Measurements from ENCODE around the gene ENTHD1.

Gene ENTHD1

DNA sequence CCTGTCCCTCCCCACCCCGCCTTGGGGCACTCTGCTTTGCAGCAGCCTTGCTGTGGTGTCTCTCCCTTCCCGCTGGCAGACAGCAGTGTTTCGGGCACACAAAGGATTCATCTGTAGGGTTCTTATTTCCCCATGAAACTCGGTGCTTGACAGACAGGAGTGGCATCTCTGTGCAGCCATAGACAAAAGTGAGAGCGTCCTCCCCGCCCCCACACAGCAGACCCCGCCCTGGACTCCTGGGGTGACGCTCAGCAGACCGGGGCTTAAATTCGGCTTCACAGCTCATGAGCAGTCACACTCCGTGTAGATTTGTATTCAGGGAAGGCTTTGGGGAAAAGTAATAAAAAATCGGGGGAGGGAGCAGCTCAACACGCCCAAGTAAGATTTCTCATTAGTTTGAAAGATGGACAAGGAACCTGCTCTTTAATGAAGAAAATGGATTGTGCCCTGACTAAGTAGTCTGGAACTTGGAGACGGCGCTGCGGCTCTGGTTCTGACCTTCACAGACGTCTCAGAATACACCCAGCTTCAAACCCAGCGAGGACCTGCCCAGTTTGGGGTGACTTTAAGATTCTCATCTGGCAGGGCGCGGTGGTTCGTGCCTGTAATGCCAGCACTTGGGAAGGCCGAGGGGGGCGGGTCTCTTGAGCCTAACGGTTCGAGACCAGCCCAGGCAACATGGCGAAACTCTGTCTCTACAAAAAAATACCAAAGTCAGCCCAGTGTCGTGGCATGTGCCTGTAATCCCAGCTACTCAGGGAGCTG is 187.0 kb downstream of the ENTHD1 start:
- H3K4me1 ChIP-seq (ENCODE audit: control insufficient read depth in 1 of 2, insufficient read depth in 2 of 2, low read length in 2 of 2): peaks cover 0 to 12% of the 10 kb centered on the region in 2 donors
- H3K9me3 ChIP-seq (ENCODE audit: control insufficient read depth in 1 of 2, low read length in 2 of 2): no peaks in the 10 kb centered on the region
- H3K27ac ChIP-seq (ENCODE audit: low read length): no peak overlapping the region
- H3K27me3 ChIP-seq (ENCODE audit: low read depth, low read length): peaks cover 2% of the 10 kb centered on the region
- H3K4me3 ChIP-seq (ENCODE audit: low read depth in 1 of 2, low read length in 2 of 2): no peak overlapping the region
- H3K36me3 ChIP-seq (ENCODE audit: control insufficient read depth in 1 of 2, insufficient read depth in 2 of 2, low read length in 2 of 2): no peaks in the 10 kb centered on the region

- Histone ChIP-seq H3K4me1 (ENCODE audit: control insufficient read depth in 1 of 2, insufficient read depth in 2 of 2, low read length in 2 of 2) (peaks cover 0 to 12% of the 10 kb centered on the region in 2 donors), H3K27me3 (ENCODE audit: low read depth, low read length) (no peaks in the 10 kb centered on the region), H3K9me3 (ENCODE audit: control insufficient read depth in 1 of 2, low read length in 2 of 2) (no peaks in the 10 kb centered on the region), H3K27ac (ENCODE audit: low read length) (no peak overlapping the region), H3K36me3 (ENCODE audit: control insufficient read depth in 1 of 2, insufficient read depth in 2 of 2, low read length in 2 of 2) (no peaks in the 10 kb centered on the region), H3K4me3 (ENCODE audit: low read depth in 1 of 2, low read length in 2 of 2) (no peak overlapping the region)
These were observed 188.2 kb downstream of the ENTHD1 start for GRCh38 chr22:39705386-39705785.

DNA sequence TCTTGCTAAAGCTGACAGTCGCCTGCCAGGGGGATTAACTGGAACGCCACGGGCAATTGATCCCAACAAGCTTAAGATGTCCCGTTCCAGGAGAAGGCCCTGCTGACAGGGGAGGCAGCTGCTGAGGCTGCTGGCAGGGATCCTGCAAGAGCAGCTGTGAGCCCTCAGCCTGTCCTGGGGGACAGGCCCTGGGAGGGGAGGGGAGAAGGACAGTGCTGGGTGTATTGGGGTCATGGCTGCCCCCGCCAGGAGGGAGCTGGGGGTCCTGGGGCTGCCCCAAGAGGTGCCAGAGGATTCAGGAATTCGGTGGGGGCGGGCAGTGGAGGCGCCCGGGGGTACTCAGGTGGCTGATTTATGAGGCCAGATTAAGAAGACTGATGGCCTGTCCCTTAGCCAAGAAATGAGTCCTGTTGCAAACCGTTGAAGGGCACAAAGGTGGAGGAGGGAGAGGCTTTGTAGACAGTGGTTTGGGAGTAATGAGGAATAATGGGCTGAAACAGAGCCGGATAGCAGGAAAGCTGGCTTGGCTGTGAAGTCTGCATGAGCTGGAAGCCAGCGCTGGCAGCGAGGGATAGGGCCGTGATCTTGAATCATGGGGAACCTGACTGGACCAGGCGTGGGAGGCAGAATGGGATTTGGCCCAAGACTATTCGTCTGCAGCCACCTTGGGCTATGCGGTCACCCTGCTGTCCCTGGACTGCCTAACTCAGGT is 189.5 kb downstream of the ENTHD1 start:
- Histone ChIP-seq H3K4me1 (ENCODE audit: control insufficient read depth in 1 of 2, insufficient read depth in 2 of 2, low read length in 2 of 2) (peaks cover 0 to 12% of the 10 kb centered on the region in 2 donors), H3K4me3 (ENCODE audit: low read depth in 1 of 2, low read length in 2 of 2) (no peak overlapping the region), H3K36me3 (ENCODE audit: control insufficient read depth in 1 of 2, insufficient read depth in 2 of 2, low read length in 2 of 2) (no peaks in the 10 kb centered on the region), H3K27ac (ENCODE audit: low read length) (no peak overlapping the region), H3K9me3 (ENCODE audit: control insufficient read depth in 1 of 2, low read length in 2 of 2) (no peaks in the 10 kb centered on the region), H3K27me3 (ENCODE audit: low read depth, low read length) (no peaks in the 10 kb centered on the region)

DNA sequence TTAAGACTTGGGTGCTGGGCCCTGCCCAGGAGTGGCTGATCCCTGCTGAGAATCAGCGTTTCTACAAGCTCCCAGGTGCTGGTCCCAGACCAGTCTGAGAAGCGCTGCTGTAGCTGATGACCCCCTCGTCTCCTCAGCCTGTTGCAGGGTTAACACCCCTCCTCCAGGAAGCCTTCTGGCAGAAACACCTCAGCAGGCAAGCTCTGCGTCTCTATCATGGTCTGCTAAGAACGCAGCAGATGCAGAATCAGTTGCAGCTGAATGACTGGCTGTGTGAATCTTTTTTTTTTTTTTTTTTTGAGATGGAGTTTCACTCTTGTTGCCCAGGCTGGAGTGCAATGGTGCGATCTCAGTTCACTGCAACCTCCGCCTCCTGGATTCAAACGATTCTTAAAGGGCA is 190.5 kb downstream of the ENTHD1 start:
- H3K27me3 ChIP-seq (ENCODE audit: low read depth, low read length): no peaks in the 10 kb centered on the region
- no peaks in the 10 kb centered on the region for H3K36me3 ChIP-seq (ENCODE audit: control insufficient read depth in 1 of 2, insufficient read depth in 2 of 2, low read length in 2 of 2)
- H3K4me1 ChIP-seq (ENCODE audit: control insufficient read depth in 1 of 2, insufficient read depth in 2 of 2, low read length in 2 of 2): peaks cover 0 to 12% of the 10 kb centered on the region in 2 donors
- no peak overlapping the region for H3K4me3 ChIP-seq (ENCODE audit: low read depth in 1 of 2, low read length in 2 of 2)
- H3K9me3 ChIP-seq (ENCODE audit: control insufficient read depth in 1 of 2, low read length in 2 of 2): no peaks in the 10 kb centered on the region
- H3K27ac ChIP-seq (ENCODE audit: low read length): no peak overlapping the region

- no peaks in the 10 kb centered on the region for H3K36me3 ChIP-seq (ENCODE audit: control insufficient read depth in 1 of 2, insufficient read depth in 2 of 2, low read length in 2 of 2)
- H3K4me1 ChIP-seq (ENCODE audit: control insufficient read depth in 1 of 2, insufficient read depth in 2 of 2, low read length in 2 of 2): peaks cover 0 to 12% of the 10 kb centered on the region in 2 donors
- no peak overlapping the region for H3K27ac ChIP-seq (ENCODE audit: low read length)
- H3K4me3 ChIP-seq (ENCODE audit: low read depth in 1 of 2, low read length in 2 of 2): no peak overlapping the region
- H3K9me3 ChIP-seq (ENCODE audit: control insufficient read depth in 1 of 2, low read length in 2 of 2): no peaks in the 10 kb centered on the region
- no peaks in the 10 kb centered on the region for H3K27me3 ChIP-seq (ENCODE audit: low read depth, low read length)
These were observed 193.0 kb downstream of the ENTHD1 start for GRCh38 chr22:39700565-39700964.

DNA sequence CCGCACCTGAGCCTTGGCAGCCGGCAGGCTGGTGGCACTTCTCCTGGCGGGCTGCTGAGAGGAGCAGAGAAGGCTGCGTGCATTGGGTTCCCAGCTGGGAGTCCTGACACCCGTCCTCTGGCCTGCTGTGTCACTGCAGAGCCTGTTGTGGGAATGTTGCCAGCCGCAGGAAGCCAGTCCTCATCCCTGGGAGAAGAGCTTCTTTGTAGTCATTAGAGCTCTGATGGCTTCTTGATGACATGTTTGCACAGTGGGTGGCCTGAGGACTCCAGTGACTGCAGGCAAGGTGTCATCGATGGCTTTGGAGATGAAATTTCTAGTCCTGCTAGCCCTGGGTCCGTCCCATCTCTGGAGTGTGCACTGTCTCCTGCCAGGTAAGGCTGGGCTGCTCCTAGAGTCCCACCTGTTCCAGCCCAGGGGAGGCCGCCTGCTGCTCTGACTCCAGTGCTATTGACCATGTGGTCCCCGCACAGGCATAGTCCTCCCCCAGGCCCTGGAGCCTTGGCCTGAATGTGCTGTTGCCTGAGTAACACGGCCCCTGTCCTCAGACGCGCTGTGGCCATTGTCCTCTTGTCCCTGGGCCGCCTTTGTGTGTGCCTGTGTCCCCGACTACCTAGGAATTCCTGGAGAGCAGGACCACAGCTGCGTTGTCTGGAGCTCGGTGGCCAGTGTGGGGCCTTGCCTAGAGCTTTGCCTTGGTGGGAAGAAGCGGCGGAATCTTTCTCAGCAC is 193.8 kb downstream of the ENTHD1 start:
- Histone ChIP-seq H3K4me1 (ENCODE audit: control insufficient read depth in 1 of 2, insufficient read depth in 2 of 2, low read length in 2 of 2) (peaks cover 0 to 12% of the 10 kb centered on the region in 2 donors), H3K27me3 (ENCODE audit: low read depth, low read length) (no peaks in the 10 kb centered on the region), H3K4me3 (ENCODE audit: low read depth in 1 of 2, low read length in 2 of 2) (no peak overlapping the region), H3K27ac (ENCODE audit: low read length) (no peak overlapping the region), H3K36me3 (ENCODE audit: control insufficient read depth in 1 of 2, insufficient read depth in 2 of 2, low read length in 2 of 2) (no peaks in the 10 kb centered on the region), H3K9me3 (ENCODE audit: control insufficient read depth in 1 of 2, low read length in 2 of 2) (no peaks in the 10 kb centered on the region)

GRCh38 chr22:39697790-39698430 is 195.7 kb downstream of the ENTHD1 start:
- Histone ChIP-seq H3K4me1 (ENCODE audit: control insufficient read depth in 1 of 2, insufficient read depth in 2 of 2, low read length in 2 of 2) (no peaks in the 10 kb centered on the region), H3K27me3 (ENCODE audit: low read depth, low read length) (no peaks in the 10 kb centered on the region), H3K4me3 (ENCODE audit: low read depth in 1 of 2, low read length in 2 of 2) (no peak overlapping the region), H3K27ac (ENCODE audit: low read length) (no peak overlapping the region), H3K9me3 (ENCODE audit: control insufficient read depth in 1 of 2, low read length in 2 of 2) (no peaks in the 10 kb centered on the region), H3K36me3 (ENCODE audit: control insufficient read depth in 1 of 2, insufficient read depth in 2 of 2, low read length in 2 of 2) (no peaks in the 10 kb centered on the region)

DNA sequence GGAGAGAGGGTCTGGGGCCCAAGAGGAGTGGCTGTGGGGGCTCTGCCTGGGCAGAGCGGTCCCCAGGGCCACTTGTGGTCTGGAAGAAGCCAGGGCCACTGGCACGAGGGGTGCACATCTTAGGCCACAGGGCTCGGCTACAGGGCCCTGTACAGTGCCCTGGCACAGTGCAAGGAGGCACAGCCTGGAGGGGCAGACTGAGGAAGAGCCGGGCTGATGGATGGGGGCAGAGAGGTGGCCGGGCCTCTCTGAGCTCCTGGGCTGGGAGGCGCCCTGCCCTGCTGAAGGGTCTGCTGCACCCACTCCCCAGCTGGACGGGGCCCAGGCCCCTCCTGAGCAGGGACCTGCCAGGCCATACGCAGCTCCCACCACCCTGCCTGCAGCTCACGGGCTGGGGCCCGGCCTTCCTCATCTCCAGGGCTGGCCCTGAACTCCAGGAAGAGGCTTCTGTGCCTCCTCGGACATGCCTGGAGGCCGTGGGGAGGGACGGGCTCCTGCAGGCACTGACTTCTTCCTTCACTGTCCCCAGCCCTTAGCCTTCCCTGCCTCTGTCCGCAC is 199.5 kb downstream of the ENTHD1 start:
- Histone ChIP-seq H3K9me3 (ENCODE audit: control insufficient read depth in 1 of 2, low read length in 2 of 2) (no peaks in the 10 kb centered on the region), H3K27ac (ENCODE audit: low read length) (no peak overlapping the region), H3K27me3 (ENCODE audit: low read depth, low read length) (peaks cover 10% of the 10 kb centered on the region), H3K4me3 (ENCODE audit: low read depth in 1 of 2, low read length in 2 of 2) (no peak overlapping the region), H3K36me3 (ENCODE audit: control insufficient read depth in 1 of 2, insufficient read depth in 2 of 2, low read length in 2 of 2) (no peaks in the 10 kb centered on the region), H3K4me1 (ENCODE audit: control insufficient read depth in 1 of 2, insufficient read depth in 2 of 2, low read length in 2 of 2) (no peaks in the 10 kb centered on the region)

All from muscle layer of duodenum (tissue), 2 donors.